Measurements from ENCODE around the gene FGGY. TPM values are rescaled to one million over a fixed set of nuclear protein-coding genes. Genes with fewer than 3 reads are reported as not detected.

Gene FGGY
- total and polyA plus RNA-seq, 4 donors = 16.0 to 67.0 (median 43.4) TPM

- TF ChIP-seq, protein P1, sequence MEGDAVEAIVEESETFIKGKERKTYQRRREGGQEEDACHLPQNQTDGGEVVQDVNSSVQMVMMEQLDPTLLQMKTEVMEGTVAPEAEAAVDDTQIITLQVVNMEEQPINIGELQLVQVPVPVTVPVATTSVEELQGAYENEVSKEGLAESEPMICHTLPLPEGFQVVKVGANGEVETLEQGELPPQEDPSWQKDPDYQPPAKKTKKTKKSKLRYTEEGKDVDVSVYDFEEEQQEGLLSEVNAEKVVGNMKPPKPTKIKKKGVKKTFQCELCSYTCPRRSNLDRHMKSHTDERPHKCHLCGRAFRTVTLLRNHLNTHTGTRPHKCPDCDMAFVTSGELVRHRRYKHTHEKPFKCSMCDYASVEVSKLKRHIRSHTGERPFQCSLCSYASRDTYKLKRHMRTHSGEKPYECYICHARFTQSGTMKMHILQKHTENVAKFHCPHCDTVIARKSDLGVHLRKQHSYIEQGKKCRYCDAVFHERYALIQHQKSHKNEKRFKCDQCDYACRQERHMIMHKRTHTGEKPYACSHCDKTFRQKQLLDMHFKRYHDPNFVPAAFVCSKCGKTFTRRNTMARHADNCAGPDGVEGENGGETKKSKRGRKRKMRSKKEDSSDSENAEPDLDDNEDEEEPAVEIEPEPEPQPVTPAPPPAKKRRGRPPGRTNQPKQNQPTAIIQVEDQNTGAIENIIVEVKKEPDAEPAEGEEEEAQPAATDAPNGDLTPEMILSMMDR (IDR thresholded peaks at IDR 0.05; ENCODE audit: low read depth, low read length, missing input control) = no peak
- TF ChIP-seq, protein P2, sequence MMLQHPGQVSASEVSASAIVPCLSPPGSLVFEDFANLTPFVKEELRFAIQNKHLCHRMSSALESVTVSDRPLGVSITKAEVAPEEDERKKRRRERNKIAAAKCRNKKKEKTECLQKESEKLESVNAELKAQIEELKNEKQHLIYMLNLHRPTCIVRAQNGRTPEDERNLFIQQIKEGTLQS (IDR thresholded peaks at IDR 0.05) = peak; percentile 86
- TF ChIP-seq YY1 (IDR thresholded peaks at IDR 0.05) (peak; percentile 87), RXRA (IDR thresholded peaks at IDR 0.05) (peak; percentile 51 to 82), HNF4A (conservative IDR thresholded peaks at IDR 0.05) (peak; percentile 42 to 70), GABPA (IDR thresholded peaks at IDR 0.05 in 1 of 2, conservative IDR thresholded peaks at IDR 0.05 in 1 of 2) (no peak), FOXA1 (IDR thresholded peaks at IDR 0.05) (peak; percentile 38)
Measured at GRCh38 chr1:59549903-59550302, 253.0 kb downstream of the FGGY start (continued).

DNA sequence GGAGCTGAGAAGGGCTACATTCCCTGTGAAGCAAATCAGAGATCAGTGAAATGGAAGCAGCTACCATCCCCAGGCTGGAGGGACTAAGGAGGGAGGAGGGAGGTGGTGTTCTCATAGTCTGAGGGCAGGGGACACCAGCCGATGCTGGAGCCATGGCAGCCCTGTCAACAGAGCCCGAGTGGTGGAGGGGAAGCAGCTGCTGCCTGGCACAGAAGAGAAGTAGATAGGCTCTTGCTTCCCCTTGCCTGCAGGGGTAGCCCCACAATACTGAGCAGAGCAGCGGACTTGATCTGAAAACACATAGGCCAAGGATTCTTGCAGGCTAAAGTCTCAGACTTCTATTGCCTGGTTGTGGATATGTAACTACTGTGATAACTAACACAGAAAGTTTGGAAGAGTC is 255.1 kb downstream of the FGGY start:
- TF ChIP-seq FOXA1 (IDR thresholded peaks at IDR 0.05) (no peak), RAD21 (IDR thresholded peaks at IDR 0.05) (no peak), YY1 (IDR thresholded peaks at IDR 0.05) (no peak), SP1 (IDR thresholded peaks at IDR 0.05) (no peak), RXRA (IDR thresholded peaks at IDR 0.05) (no peak), REST (IDR thresholded peaks at IDR 0.05) (no peak)
- TF ChIP-seq, protein P1 (IDR thresholded peaks at IDR 0.05; ENCODE audit: low read depth, low read length, missing input control) = no peak
- H3K9ac ChIP-seq (ENCODE audit: low read depth in 1 of 2, low read length in 2 of 2) = no peak overlapping the region
- no peaks in the 10 kb centered on the region for H3K9me3 ChIP-seq (ENCODE audit: control insufficient read depth in 4 of 4, low read length in 3 of 4)
- H3K4me3 ChIP-seq (ENCODE audit: low read depth in 1 of 3, low read length in 3 of 3) = no peak overlapping the region
- H3K27ac ChIP-seq (ENCODE audit: low read depth in 1 of 2, low read length in 2 of 2) = peak overlapping the region; percentile 33 to 56
- 88% methylated on average over 3 of the region's 3 CpGs for WGBS
- no peaks in the 10 kb centered on the region for H3K27me3 ChIP-seq (ENCODE audit: control insufficient read depth in 4 of 4, insufficient read depth in 4 of 4, low read length in 3 of 4)
- DNase-seq (ENCODE audit: low spot score) = no peak
- peaks cover 2 to 10% (median 6%) of the 10 kb centered on the region in 4 donors for H3K36me3 ChIP-seq (ENCODE audit: control insufficient read depth in 4 of 4, insufficient read depth in 3 of 4, low read depth in 1 of 4, low read length in 3 of 4)
- peaks cover 0 to 27% (median 5%) of the 10 kb centered on the region in 4 donors for H3K4me1 ChIP-seq (ENCODE audit: control insufficient read depth in 4 of 4, insufficient read depth in 4 of 4, low read length in 3 of 4)

- H3K9me3 ChIP-seq (ENCODE audit: control insufficient read depth in 4 of 4, low read length in 3 of 4) = peaks cover 0 to 3% (median 2%) of the 10 kb centered on the region in 4 donors
- no peaks in the 10 kb centered on the region for H3K27me3 ChIP-seq (ENCODE audit: control insufficient read depth in 4 of 4, insufficient read depth in 4 of 4, low read length in 3 of 4)
- H3K36me3 ChIP-seq (ENCODE audit: control insufficient read depth in 4 of 4, insufficient read depth in 3 of 4, low read depth in 1 of 4, low read length in 3 of 4) = peaks cover 2 to 20% (median 8%) of the 10 kb centered on the region in 4 donors
- no peak for DNase-seq (ENCODE audit: low spot score)
- 92% methylated on average over 4 of the region's 4 CpGs for WGBS
- no peak overlapping the region for H3K27ac ChIP-seq (ENCODE audit: low read depth in 1 of 2, low read length in 2 of 2)
- no peak overlapping the region for H3K4me3 ChIP-seq (ENCODE audit: low read depth in 1 of 3, low read length in 3 of 3)
- peaks cover 0 to 23% (median 5%) of the 10 kb centered on the region in 4 donors for H3K4me1 ChIP-seq (ENCODE audit: control insufficient read depth in 4 of 4, insufficient read depth in 4 of 4, low read length in 3 of 4)
- H3K9ac ChIP-seq (ENCODE audit: low read depth in 1 of 2, low read length in 2 of 2) = no peak overlapping the region
- TF ChIP-seq RAD21 (IDR thresholded peaks at IDR 0.05) (no peak), GABPA (IDR thresholded peaks at IDR 0.05 in 1 of 2, conservative IDR thresholded peaks at IDR 0.05 in 1 of 2) (no peak), HNF4G (IDR thresholded peaks at IDR 0.05) (no peak), REST (IDR thresholded peaks at IDR 0.05) (no peak), RXRA (IDR thresholded peaks at IDR 0.05) (no peak), HNF4A (conservative IDR thresholded peaks at IDR 0.05) (no peak), SP1 (IDR thresholded peaks at IDR 0.05) (no peak), FOXA1 (IDR thresholded peaks at IDR 0.05) (no peak)
- TF ChIP-seq, protein P3, sequence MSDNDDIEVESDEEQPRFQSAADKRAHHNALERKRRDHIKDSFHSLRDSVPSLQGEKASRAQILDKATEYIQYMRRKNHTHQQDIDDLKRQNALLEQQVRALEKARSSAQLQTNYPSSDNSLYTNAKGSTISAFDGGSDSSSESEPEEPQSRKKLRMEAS (IDR thresholded peaks at IDR 0.05) = no peak
- TF ChIP-seq, protein P1 (IDR thresholded peaks at IDR 0.05; ENCODE audit: low read depth, low read length, missing input control) = no peak
- TF ChIP-seq, protein P2 (IDR thresholded peaks at IDR 0.05) = no peak
Measured at GRCh38 chr1:59553371-59553770, 256.5 kb downstream of the FGGY start.

Data from liver (tissue), 9 donors.